GM21825 (cell line): ENCODE measurements around the gene TBC1D5.

Source experiments
- ATAC-seq: cut with Tn5 transposase; IDR thresholded peaks from one replicate; pipeline ENCODE4 v1.9.1; 2021; ENCODE audit warnings: mild to moderate bottlenecking, moderate library complexity; ENCODE audit not compliant: unreplicated experiment

TBC1D5 gene

DNA sequence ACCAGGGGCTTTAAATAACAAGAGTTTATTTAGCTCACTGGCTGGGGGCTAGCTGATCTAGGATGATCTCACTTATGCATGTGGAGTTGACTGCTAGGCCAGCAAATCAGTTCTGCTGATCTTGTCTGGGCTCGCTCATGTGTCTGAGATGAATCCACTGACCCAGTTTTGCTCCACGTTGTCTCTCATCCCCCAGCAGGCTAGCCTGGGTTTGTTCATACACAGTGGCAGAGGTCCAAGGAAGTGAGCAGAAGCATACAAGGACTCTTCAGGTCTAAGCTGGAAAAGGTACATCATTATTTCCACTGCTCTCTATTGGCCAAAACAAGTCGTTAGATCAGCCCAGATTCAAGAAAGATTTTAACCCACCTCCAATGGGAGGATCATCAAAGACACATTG is 619.7 kb downstream of the TBC1D5 start:
- no peak for ATAC-seq

DNA sequence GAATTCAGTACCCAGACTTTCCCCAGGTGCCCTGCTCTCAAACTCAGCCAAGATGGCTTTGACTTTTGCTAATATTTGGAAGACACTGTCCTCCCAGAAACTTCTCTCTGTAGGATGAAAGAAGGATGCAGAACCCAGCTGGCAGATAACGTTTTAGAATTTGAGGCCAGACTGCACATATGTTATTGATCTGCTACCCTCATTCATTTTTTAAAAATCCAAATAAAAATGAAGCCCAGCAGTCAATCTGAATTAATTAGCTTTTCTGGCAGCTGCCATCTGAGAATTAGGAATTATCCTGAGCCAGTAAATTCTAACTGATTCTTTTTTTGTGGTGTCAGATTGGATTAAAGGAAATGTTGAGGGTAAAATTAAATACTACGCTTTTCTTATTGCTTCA is 621.1 kb downstream of the TBC1D5 start:
- ATAC-seq, result no peak

DNA sequence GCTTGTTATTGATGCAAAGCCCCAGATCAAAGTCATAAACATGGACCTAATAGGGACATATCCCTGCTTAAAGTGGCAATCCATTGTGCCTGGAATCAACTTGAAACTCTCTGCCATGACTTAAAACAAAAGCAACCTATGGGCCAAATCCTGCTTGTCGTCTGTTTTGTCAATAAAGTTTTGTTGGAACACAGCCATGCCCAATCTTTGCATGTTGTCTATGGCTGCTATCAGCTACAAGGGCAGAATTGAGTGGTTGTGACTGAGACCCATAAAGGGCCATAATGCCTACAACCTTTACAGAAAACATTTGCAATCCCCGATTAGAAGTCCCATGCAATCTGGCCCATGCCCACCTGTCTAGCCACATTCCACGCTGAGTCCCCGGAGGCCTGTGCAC is 622.3 kb downstream of the TBC1D5 start:
- ATAC-seq, result no peak

DNA sequence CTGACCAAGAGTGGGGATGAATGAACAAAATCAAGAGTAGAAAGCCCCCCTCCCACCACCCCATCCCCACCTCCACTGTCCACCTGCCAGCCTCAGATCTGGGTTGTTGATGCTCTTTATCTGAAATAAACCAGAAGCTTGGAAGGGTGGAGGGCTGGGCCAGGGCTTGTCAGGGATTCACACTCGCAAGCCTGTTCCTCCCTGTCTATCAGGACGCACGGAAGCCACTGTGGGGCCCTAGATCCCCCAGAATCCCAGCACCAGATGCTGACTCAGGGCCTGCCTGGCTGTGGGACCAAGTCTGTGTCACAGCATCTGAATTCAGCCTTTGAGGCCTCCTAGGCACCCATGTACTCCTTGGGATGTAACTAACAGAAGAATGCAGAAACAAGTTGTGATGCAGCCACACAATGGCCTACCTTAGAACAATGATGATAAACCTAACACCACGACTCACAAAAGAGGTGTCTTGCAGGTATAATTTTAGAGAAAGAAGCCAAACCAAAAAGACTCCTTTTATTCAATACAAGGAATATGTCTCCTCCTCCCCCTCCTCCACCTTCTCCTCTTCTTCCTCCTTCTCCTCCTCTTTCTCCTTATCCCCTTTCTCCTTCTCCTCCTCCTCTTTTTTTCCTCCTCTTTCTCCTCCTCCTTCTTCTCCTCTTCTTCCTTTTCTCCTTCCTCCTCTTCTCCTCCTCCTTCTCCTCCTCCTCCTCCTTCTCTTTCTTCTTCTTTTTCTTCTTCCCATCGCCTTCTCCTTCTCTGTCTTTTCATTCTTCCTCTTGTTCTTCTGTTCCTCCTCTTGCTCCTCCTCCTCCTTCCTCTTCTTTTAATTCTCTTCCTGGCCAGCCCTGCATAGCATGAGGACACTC is 623.0 kb downstream of the TBC1D5 start:
- ATAC-seq, result no peak

DNA sequence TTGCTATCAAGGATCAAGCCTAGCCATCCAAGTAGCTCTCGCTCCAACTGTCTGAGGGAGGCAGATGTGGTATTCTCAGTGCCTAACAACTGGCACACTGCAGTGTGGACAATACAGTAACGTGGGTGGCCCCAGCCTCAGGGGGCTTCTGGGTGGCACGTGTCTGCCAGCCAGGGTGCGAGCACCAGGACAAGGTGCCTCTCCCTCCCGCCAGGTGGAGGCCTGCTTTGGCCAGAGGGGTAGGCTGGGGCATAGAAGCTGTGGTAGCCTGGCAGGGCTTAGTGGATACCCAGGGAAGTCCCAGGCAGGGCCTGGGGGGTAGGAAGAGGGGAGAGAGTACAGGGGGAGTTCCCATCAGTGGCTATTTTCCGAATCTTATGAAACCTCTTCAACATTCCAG is 623.7 kb downstream of the TBC1D5 start:
- no peak for ATAC-seq

DNA sequence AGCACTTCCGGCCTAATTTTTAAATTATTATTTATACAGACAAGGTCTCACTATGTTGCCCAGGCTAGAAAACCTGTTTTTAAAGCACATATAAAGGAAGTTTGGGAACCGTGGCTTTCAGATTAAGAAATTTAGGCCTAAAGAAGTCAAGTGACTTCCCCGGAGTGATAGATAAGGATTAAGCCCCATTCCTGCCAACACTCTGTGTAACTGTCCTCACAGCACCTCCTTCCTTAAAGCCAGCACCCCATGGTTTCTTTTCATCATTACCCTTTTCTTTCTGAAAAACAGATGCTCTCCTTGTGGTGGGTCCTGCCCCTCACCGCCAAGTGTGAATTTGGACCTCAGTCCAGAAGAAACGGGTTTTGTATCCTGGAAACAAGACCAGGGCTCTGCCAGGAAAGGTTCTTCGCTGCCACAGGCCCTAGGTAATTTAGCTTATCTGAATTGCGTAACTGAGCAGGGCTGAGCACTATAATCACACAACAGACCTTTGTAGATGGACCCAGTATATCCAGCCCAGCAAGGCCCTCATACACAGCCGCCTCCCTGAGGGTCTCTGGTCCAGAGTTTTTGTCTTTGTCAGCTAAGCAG is 626.3 kb downstream of the TBC1D5 start:
- no peak for ATAC-seq

DNA sequence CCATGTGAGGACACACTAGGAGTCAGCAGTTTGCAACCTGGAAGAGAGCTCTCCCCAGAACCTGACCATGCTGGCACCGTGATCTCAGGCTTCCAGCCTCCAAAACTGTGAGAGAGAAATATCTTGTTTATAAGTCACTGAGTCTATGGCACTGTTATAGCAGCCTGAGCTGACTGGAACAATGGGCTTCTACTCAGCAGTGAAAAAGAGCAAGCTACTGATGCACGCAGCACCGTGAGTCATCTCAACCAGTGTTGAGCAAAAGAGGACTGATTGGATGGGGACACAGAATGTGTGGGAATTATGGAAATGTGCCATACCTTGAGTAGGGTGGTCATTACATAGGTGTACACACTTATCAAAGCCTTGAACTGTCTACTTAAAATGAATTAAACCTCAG is 627.2 kb downstream of the TBC1D5 start:
- ATAC-seq, result no peak

DNA sequence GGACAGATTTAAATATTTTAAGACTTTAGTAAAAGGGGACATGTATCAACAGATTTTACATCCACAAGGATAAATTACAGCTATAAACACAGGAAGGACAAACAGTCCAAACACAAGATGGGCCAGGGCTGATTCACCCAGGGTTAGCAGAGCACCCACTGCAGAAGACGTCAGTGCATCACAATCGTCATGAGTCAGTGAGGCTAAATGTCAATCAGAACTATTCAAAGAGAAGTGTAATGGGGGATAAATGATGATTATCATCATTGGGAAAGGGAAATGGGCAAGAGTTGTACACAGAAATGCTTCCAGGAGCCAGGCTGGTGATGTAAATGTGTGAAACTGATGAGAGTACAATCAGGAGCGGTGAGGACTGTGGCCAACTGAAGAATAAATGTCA is 630.8 kb downstream of the TBC1D5 start:
- ATAC-seq, result no peak

DNA sequence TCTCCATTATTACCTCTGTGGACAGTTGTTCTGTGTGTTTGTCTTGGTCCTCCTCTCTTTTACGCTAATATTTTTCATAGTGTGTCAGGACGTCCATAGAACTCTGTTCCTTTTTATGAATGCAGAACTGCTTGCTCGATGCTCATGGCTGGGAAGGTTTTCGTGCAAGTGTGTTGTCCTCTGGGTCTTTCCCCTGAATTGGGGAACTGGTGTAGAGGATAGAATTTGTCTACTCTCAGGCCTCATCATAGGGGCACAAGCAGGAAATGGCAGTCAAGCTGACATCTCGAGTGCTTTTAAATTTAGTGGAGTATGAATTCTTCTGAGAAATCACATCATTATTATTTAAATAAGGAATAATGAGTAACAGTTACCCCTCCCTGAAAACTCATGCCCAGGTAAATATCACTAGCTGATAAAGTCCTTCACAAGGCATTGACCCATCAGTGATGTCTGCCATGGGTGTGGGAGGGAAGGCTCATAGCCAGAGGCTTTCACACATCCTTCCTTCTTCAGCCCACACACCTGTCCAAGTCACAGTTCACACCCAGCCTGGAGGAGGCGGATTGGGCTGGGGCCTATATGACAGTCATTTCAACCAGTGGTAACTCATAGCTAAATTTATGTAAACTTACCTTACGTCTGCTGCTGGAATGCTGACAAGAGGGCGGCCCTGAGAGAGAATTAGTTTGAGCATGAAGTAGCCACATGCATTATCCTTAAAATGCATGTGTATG is 631.6 kb downstream of the TBC1D5 start:
- no peak for ATAC-seq
